B cell (primary cell): ENCODE data around the gene MOB1B. TPM values are rescaled to one million over a fixed set of nuclear protein-coding genes. Genes with fewer than 3 reads are reported as not detected.
A peak's percentile ranks its signal among the peaks of the same experiment; 100 is the strongest.

Source experiments
- ATAC-seq: fragments of 200-7000 bp; cut with Tn5 transposase; one replicate; pipeline ENCODE4 v1.10.0; 2021; ENCODE audit warnings: low read depth, mild to moderate bottlenecking, moderate number of reproducible peaks, moderate library complexity
- CTCF ChIA-PET: fragments of 350-600 bp; sonication (Branson Sonifier 250); formaldehyde crosslinking; loops from one replicate; lab custom pipeline; 2021; ENCODE audit warnings: antibody characterized with exemption, inconsistent platforms; lab: Charles Lee
- POLR2A ChIA-PET: fragments of 350-600 bp; sonication (Branson Sonifier 250); formaldehyde crosslinking; loops from one replicate; lab custom pipeline; 2021; ENCODE audit warnings: antibody characterized with exemption; lab: Charles Lee
- DNase-seq: peaks from one replicate; pipeline ENCODE4 v3.0.0; 2013
- H2AFZ ChIP-seq: 2 replicates; pipeline ENCODE4 v1.6.1; 2012; ENCODE audit warnings: mild to moderate bottlenecking, low read depth, low read length; ENCODE audit not compliant: insufficient read depth, poor library complexity, severe bottlenecking
- H3K27ac ChIP-seq, 2 donors: 1 replicate in 1 of 2; 2 replicates in 1 of 2; pipeline ENCODE4 v1.5.1; 2012 to 2013; ENCODE audit warnings: low read length in 2 of 2, mild to moderate bottlenecking in 2 of 2, moderate library complexity in 1 of 2
- H3K27me3 ChIP-seq, 4 experiments: fragments of 200-600 bp in 1 of 4; sonication (generic) in 1 of 4; replicated peaks in 1 of 4; 1 replicate in 2 of 4; 2 replicates in 2 of 4; pipeline versions ENCODE4 v1.6.1 to v1.7.0; 2013 to 2016; ENCODE audit warnings: low read length in 3 of 4, mild to moderate bottlenecking in 2 of 4, mixed read lengths in 1 of 4, moderate library complexity in 1 of 4; ENCODE audit not compliant: insufficient read depth in 4 of 4, control insufficient read depth in 3 of 4; ENCODE audit errors: control extremely low read depth in 1 of 4
- H3K36me3 ChIP-seq, 2 experiments: replicated peaks in 1 of 2; 1 replicate in 1 of 2; 2 replicates in 1 of 2; pipeline versions ENCODE4 v1.6.1 to v1.7.1; 2013; ENCODE audit warnings: low read length in 1 of 2; ENCODE audit not compliant: insufficient read depth in 2 of 2, control insufficient read depth in 1 of 2; ENCODE audit errors: control extremely low read depth in 1 of 2, extremely low read depth in 1 of 2
- H3K4me1 ChIP-seq, 2 donors: fragments of 200-600 bp in 1 of 2; sonication (generic) in 1 of 2; 1 replicate in 1 of 2; 2 replicates in 1 of 2; pipeline versions ENCODE4 v1.5.1 to v1.6.1; 2013 to 2017; ENCODE audit warnings: low read length in 2 of 2; ENCODE audit not compliant: control insufficient read depth in 2 of 2, insufficient read depth in 2 of 2
- H3K4me2 ChIP-seq: replicated peaks from 2 replicates; pipeline ENCODE3; 2012; ENCODE audit warnings: mild to moderate bottlenecking, low read depth, low read length; ENCODE audit not compliant: poor library complexity, severe bottlenecking
- H3K4me3 ChIP-seq, 5 experiments: fragments of 200-600 bp in 1 of 5; sonication (generic) in 1 of 5; 1 replicate in 3 of 5; 2 replicates in 2 of 5; pipeline versions ENCODE4 v1.5.1 to v1.7.0; 2011 to 2016; ENCODE audit warnings: low read length in 4 of 5, mild to moderate bottlenecking in 4 of 5, low read depth in 2 of 5, control low read depth in 1 of 5, moderate library complexity in 1 of 5; ENCODE audit not compliant: insufficient read depth in 1 of 5; ENCODE audit errors: control extremely low read depth in 1 of 5, extremely low read depth in 1 of 5
- H3K79me2 ChIP-seq: fragments of 200-600 bp; sonication (generic); one replicate; pipeline ENCODE4 v1.6.0; 2016; ENCODE audit warnings: low read length; ENCODE audit not compliant: control insufficient read depth, insufficient read depth
- H3K9ac ChIP-seq: fragments of 200-600 bp; sonication (generic); 2 replicates; pipeline ENCODE4 v1.6.1; 2017; ENCODE audit warnings: mild to moderate bottlenecking, low read length, moderate library complexity
- H3K9me3 ChIP-seq, 3 donors: one replicate each; pipeline versions ENCODE4 v1.6.1 to v1.7.1; 2013; ENCODE audit warnings: low read length in 2 of 3; ENCODE audit not compliant: control insufficient read depth in 2 of 3, insufficient read depth in 1 of 3; ENCODE audit errors: control extremely low read depth in 1 of 3
- H4K20me1 ChIP-seq: 2 replicates; pipeline ENCODE4 v1.6.0; 2012; ENCODE audit warnings: mild to moderate bottlenecking, low read length; ENCODE audit not compliant: insufficient read depth, control insufficient read depth, poor library complexity, severe bottlenecking
- H3K27ac Mint-ChIP-seq: one replicate; pipeline ENCODE4 v1.8.0; 2021; ENCODE audit warnings: mixed read lengths
- H3K27me3 Mint-ChIP-seq: one replicate; pipeline ENCODE4 v1.8.0; 2021; ENCODE audit warnings: mixed read lengths
- H3K4me1 Mint-ChIP-seq: one replicate; pipeline ENCODE4 v1.8.0; 2021; ENCODE audit warnings: mixed read lengths
- H3K4me3 Mint-ChIP-seq: one replicate; pipeline ENCODE4 v1.8.0; 2021; ENCODE audit warnings: mixed read lengths
- H3K9me3 Mint-ChIP-seq: one replicate; pipeline ENCODE4 v1.8.0; 2022; ENCODE audit warnings: mixed read lengths; ENCODE audit not compliant: insufficient read depth
- EZH2 ChIP-seq: IDR thresholded peaks from 2 replicates; pipeline ENCODE4 v1.6.1; 2012; ENCODE audit warnings: borderline replicate concordance, low read depth, mild to moderate bottlenecking, moderate library complexity, low read length; ENCODE audit not compliant: insufficient read depth, poor library complexity, severe bottlenecking
- WGBS: methylation state at CpG from one replicate; pipeline ENCODE4 v1.1.5; 2013; ENCODE audit warnings: missing lambda C conversion rate; ENCODE audit not compliant: insufficient coverage; 5-methylcytosine and 5-hydroxymethylcytosine counted together
- intact Hi-C: fragments of 100-400 bp; cut with micrococcal nuclease; formaldehyde crosslinking; loops from one replicate; pipeline ENCODE4 v1.10.0; 2022
- polyA plus RNA-seq: library from polyadenylated mRNA; depleted of rRNA; stranded (reverse); fragments of >200 nt; gene quantifications from 2 replicates; pipeline ENCODE4 v1.2.3, GENCODE V29; 2012
- total RNA-seq, 2 donors: library from RNA; stranded (reverse); fragments of 120-200 nt in 1 of 2; gene quantifications; 1 replicate in 1 of 2; 2 replicates in 1 of 2; pipeline versions ENCODE4 v1.2.3 to v1.2.4, GENCODE V29; 2013 to 2022
- TF ChIP-seq, protein P1 (sequence below): fragments of 200-600 bp; IDR thresholded peaks from one replicate; pipeline ENCODE4 v1.8.0; 2022; ENCODE audit warnings: antibody characterized with exemption, mild to moderate bottlenecking

The MOB1B gene
- total and polyA plus RNA-seq, 2 donors (not counting 1 experiment from before 2014, with no cell fraction given): 2.3 to 30.4 TPM

DNA sequence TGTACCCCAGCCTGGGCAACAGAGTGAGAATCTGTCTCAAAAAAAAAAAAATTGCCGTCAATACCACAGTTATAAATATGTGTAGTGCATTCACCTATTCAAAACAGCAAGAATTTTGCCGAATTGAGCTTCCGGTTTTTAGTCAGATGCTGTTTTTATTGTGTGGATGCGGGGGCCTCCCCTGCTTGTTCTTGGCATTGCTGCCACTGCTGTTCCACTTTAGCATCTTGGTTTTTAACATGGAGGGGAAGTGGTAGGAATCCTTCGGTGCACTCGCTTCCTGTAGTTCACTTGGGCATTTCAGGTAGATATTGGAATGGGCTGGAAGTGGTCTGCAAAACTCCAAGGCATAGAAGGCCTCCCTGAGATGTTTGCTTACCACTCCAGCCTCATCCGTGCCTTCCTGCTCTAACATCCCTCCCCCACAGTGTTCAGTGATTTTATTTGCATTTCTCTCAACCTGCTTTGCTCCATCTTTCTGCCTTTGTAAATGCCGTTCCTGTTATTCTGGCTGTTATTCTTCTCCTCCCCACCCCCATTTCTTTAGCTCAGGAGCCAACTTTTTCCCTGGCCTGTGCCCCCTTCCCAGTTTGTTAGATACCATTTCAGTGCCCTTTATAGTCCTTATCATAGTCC is 25.5 kb downstream of the MOB1B start:
- TF ChIP-seq, protein P1, sequence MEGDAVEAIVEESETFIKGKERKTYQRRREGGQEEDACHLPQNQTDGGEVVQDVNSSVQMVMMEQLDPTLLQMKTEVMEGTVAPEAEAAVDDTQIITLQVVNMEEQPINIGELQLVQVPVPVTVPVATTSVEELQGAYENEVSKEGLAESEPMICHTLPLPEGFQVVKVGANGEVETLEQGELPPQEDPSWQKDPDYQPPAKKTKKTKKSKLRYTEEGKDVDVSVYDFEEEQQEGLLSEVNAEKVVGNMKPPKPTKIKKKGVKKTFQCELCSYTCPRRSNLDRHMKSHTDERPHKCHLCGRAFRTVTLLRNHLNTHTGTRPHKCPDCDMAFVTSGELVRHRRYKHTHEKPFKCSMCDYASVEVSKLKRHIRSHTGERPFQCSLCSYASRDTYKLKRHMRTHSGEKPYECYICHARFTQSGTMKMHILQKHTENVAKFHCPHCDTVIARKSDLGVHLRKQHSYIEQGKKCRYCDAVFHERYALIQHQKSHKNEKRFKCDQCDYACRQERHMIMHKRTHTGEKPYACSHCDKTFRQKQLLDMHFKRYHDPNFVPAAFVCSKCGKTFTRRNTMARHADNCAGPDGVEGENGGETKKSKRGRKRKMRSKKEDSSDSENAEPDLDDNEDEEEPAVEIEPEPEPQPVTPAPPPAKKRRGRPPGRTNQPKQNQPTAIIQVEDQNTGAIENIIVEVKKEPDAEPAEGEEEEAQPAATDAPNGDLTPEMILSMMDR: peak; percentile 19
- no peak for TF ChIP-seq EZH2
- peaks cover 52% of the 10 kb centered on the region for H3K4me1 Mint-ChIP-seq
- H3K27ac Mint-ChIP-seq: peak overlapping the region; percentile 72
- POLR2A ChIA-PET: interaction anchor here (1.3 kb wide), 1 partner anchor 26 kb away, joined by 6 read pairs; the partner anchor contains the start of gene MOB1B
- peak overlapping the region; percentile 24 for H3K9ac ChIP-seq
- H3K4me2 ChIP-seq: peak overlapping the region; percentile 61
- peak overlapping the region; percentile 55 to 67 for H3K27ac ChIP-seq
- no peaks in the 10 kb centered on the region for H3K27me3 ChIP-seq
- 2% methylated on average over 4 of the region's 8 CpGs for WGBS
- peak overlapping the region; percentile 61 for H3K4me3 Mint-ChIP-seq
- peaks cover 60% of the 10 kb centered on the region for H3K79me2 ChIP-seq
- DNase-seq (peak; percentile 72), ATAC-seq (peak; percentile 61)
- H3K36me3 ChIP-seq: no peaks in the 10 kb centered on the region
- no peaks in the 10 kb centered on the region for H3K27me3 Mint-ChIP-seq
- peaks cover 40 to 47% of the 10 kb centered on the region in 2 donors for H3K4me1 ChIP-seq
- H2AFZ ChIP-seq: peak overlapping the region; percentile 56
- peak overlapping the region in 1 of 5 experiments; percentile 13 for H3K4me3 ChIP-seq
- intact Hi-C loops: loop anchor here (1.0 to 5.0 kb wide), 4 partner anchors 25 to 222 kb away; partner anchors contain the start of genes DCK, GRSF1 and MOB1B
- no peaks in the 10 kb centered on the region for H4K20me1 ChIP-seq
- no peaks in the 10 kb centered on the region for H3K9me3 Mint-ChIP-seq
- CTCF ChIA-PET: interaction anchor here (0.8 to 1.4 kb wide), 9 partner anchors 23 to 369 kb away, joined by 3 to 7 read pairs (median 4); partner anchors contain the start of gene MOB1B
- H3K9me3 ChIP-seq: peaks cover 0 to 6% (median 0%) of the 10 kb centered on the region in 3 donors
